Kidney (tissue), 14 donors: ENCODE measurements around the gene YPEL2. TPM values are rescaled to one million over a fixed set of nuclear protein-coding genes. Genes with fewer than 3 reads are reported as not detected.

ENCODE experiments used
- DNase-seq, 5 donors: peaks; one replicate each; pipeline ENCODE4 v3.0.0-alpha.2; 2013 to 2020
- FAIRE-seq: peaks from 2 replicates; lab custom pipeline; 2012; peaks lifted over from hg19 to GRCh38; lab: Jason Lieb, UNC
- H3K27ac ChIP-seq, 2 donors: one replicate each; pipeline ENCODE4 v1.7.0; 2013; ENCODE audit warnings: low read depth in 2 of 2, low read length in 2 of 2, inconsistent platforms in 1 of 2
- H3K27me3 ChIP-seq: one replicate; pipeline ENCODE4 v1.7.1; 2013; ENCODE audit warnings: low read length, inconsistent platforms; ENCODE audit not compliant: control insufficient read depth, insufficient read depth
- H3K36me3 ChIP-seq, 3 donors: one replicate each; pipeline versions ENCODE4 v1.7.0 to v1.7.1; 2013; ENCODE audit warnings: low read length in 3 of 3, control low read depth in 1 of 3, inconsistent platforms in 1 of 3; ENCODE audit not compliant: insufficient read depth in 3 of 3, control insufficient read depth in 2 of 3
- H3K4me1 ChIP-seq, 3 donors: one replicate each; pipeline versions ENCODE4 v1.7.0 to v1.7.1; 2013; ENCODE audit warnings: low read length in 3 of 3, inconsistent platforms in 1 of 3, low read depth in 1 of 3; ENCODE audit not compliant: control insufficient read depth in 2 of 3, insufficient read depth in 2 of 3
- H3K4me3 ChIP-seq, 3 donors: one replicate each; pipeline versions ENCODE4 v1.7.0 to v1.8.1; 2013; ENCODE audit warnings: low read length in 3 of 3, control low read depth in 1 of 3, inconsistent platforms in 1 of 3
- H3K9ac ChIP-seq, 3 donors: one replicate each; pipeline versions ENCODE4 v1.7.0 to v1.7.1; 2013; ENCODE audit warnings: low read length in 3 of 3, control low read depth in 1 of 3, inconsistent platforms in 1 of 3
- H3K9me3 ChIP-seq, 3 donors: one replicate each; pipeline versions ENCODE4 v1.7.0 to v1.7.1; 2013; ENCODE audit warnings: low read length in 3 of 3, control low read depth in 1 of 3, inconsistent platforms in 1 of 3; ENCODE audit not compliant: control insufficient read depth in 2 of 3, insufficient read depth in 1 of 3
- CTCF ChIP-seq: IDR thresholded peaks from 3 replicates; pipeline ENCODE4 v1.5.1; 2012; ENCODE audit warnings: mild to moderate bottlenecking, moderate library complexity, borderline replicate concordance; ENCODE audit not compliant: insufficient read depth; ENCODE audit errors: extremely low read depth
- intact Hi-C: fragments of 100-400 bp; cut with DNase I; formaldehyde crosslinking; loops from one replicate; pipeline ENCODE4 v1.11.1; 2022
- polyA plus RNA-seq: library from polyadenylated mRNA; stranded (reverse); fragments of 350-450 nt; fragmentation: Illumina TruSeq; extraction: RNeasy Lipid Tissue Mini Kit (QIAGEN cat#74804); gene quantifications from one replicate; pipeline ENCODE4 v1.2.3, GENCODE V29; 2014; ENCODE audit warnings: low read depth, low replicate concordance; ENCODE audit not compliant: insufficient read depth
- total RNA-seq: library from RNA; stranded (reverse); fragmentation: NEBNext Ultra II Directional; extraction: Animal tissue kit (Norgen Biotek cat#: 25700); gene quantifications from one replicate; pipeline ENCODE4 v1.2.1, GENCODE V29; 2021
- donor health status: control.
- donor health status: control.
- donor health status: control.
- donor health status: control.
- donor health status: control.
- donor health status: DM: yes; HTN: yes; CAD: no.
- donor health status: Normal renal cell carcinoma (clear cell type).

YPEL2 gene
- total and polyA plus RNA-seq, 2 donors from 2014 or later = 9.0 to 53.6 TPM

DNA sequence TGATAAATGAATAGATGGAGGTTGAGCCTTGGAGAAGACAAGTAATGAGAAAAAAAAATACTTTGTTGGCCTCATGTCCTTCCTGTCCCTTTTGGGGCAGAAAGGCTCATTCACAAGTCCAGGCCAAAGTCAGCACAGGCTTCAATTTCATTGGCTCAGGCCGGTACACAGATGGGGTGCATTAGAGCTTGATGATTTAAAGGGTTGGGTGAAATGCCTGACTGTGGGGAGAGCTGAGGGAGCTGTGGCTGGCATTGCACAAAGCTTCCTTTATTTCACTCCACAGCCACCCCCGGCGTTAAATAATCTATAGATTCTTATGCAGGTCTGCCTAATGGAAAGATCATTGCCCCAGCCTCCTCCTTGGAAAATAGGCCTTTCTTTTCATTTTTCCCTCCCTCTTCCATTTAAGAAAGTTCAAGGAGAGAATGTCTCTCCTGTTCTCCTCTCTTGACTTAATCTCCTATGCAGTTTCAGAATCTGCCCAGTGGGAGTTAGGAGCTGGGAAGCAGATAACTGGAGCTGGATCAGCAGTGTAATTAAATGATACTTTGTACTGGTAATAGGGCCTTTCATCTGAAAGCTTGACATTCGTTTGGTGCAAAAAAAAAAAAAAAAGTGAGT, 24.4 kb downstream of the YPEL2 start:
- no peaks in the 10 kb centered on the region for H3K9me3 ChIP-seq
- intact Hi-C loops = no loop called here
- H3K27ac ChIP-seq = no peak overlapping the region
- H3K36me3 ChIP-seq = peaks cover 0 to 9% (median 7%) of the 10 kb centered on the region in 3 donors
- no peak overlapping the region for H3K9ac ChIP-seq
- TF ChIP-seq CTCF = no peak
- DNase-seq = no peak
- peaks cover 0 to 22% (median 18%) of the 10 kb centered on the region in 3 donors for H3K4me1 ChIP-seq
- H3K27me3 ChIP-seq = no peaks in the 10 kb centered on the region
- H3K4me3 ChIP-seq = no peak overlapping the region
- no peak for FAIRE-seq

- DNase-seq = no peak
- Histone ChIP-seq H3K27me3 (no peaks in the 10 kb centered on the region), H3K9ac (no peak overlapping the region), H3K9me3 (no peaks in the 10 kb centered on the region), H3K4me3 (no peak overlapping the region), H3K4me1 (peaks cover 2 to 26% (median 21%) of the 10 kb centered on the region in 3 donors), H3K27ac (no peak overlapping the region), H3K36me3 (peaks cover 0 to 8% (median 7%) of the 10 kb centered on the region in 3 donors)
- intact Hi-C loops = no loop called here
- TF ChIP-seq CTCF = no peak
- FAIRE-seq = no peak
These were observed 25.2 kb downstream of the YPEL2 start for GRCh38 chr17:59356543-59357218.

DNA sequence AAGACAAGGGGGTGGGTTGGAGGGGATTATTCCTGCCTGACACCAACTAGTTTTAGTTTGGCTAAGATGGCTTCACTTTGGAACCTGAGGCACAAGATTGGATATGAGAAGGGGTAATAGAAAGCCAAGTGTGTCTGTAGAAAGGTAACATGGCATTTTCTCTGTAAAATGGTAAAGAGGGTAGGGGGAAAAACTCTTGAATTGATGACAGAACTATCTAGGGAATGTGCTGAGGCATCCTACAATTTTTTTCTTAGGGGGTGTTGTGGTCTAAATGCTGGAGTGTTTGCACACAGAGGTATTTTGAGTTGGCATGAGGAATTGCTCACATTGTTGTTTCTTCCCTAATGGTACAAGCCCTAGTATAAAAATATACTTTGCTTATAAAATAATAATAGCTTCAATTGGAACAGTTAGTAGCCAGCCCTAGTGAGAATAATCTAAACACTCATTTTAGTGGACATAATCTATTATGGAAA, 25.8 kb downstream of the YPEL2 start:
- H3K4me3 ChIP-seq = no peak overlapping the region
- H3K9me3 ChIP-seq = no peaks in the 10 kb centered on the region
- peaks cover 8 to 31% (median 25%) of the 10 kb centered on the region in 3 donors for H3K4me1 ChIP-seq
- intact Hi-C loops = no loop called here
- DNase-seq (no peak), FAIRE-seq (no peak)
- no peak overlapping the region for H3K27ac ChIP-seq
- no peak overlapping the region for H3K9ac ChIP-seq
- peaks cover 0 to 8% (median 7%) of the 10 kb centered on the region in 3 donors for H3K36me3 ChIP-seq
- no peak for TF ChIP-seq CTCF
- H3K27me3 ChIP-seq = no peaks in the 10 kb centered on the region
